Keratinocyte (primary cell): Measurements from ENCODE around the gene SHCBP1L. TPM values are rescaled to one million over a fixed set of nuclear protein-coding genes. Genes with fewer than 3 reads are reported as not detected.

ENCODE experiments used
- DNase-seq: peaks from one replicate; pipeline ENCODE4 v3.0.0-alpha.2; 2011; ENCODE audit warnings: low read depth, missing footprints, low spot score
- FAIRE-seq: peaks from 2 replicates; lab custom pipeline; 2011; peaks lifted over from hg19 to GRCh38; lab: Jason Lieb, UNC
- H2AFZ ChIP-seq: 2 replicates; pipeline ENCODE4 v1.6.0; 2012; ENCODE audit warnings: low read length, control low read depth, inconsistent platforms; ENCODE audit not compliant: control insufficient read depth
- H3K27ac ChIP-seq: 2 replicates; pipeline ENCODE4 v1.5.1; 2011; ENCODE audit warnings: low read length; ENCODE audit not compliant: control insufficient read depth, insufficient read depth
- H3K27me3 ChIP-seq: 3 replicates; pipeline ENCODE4 v1.6.0; 2011; ENCODE audit warnings: low read length; ENCODE audit not compliant: control insufficient read depth, insufficient read depth; ENCODE audit errors: extremely low read depth
- H3K36me3 ChIP-seq, 2 experiments: 2 replicates in 1 of 2; 3 replicates in 1 of 2; pipeline ENCODE4 v1.5.1; 2011; ENCODE audit warnings: low read length in 2 of 2, mild to moderate bottlenecking in 1 of 2; ENCODE audit not compliant: control insufficient read depth in 2 of 2, insufficient read depth in 2 of 2; ENCODE audit errors: extremely low read depth in 1 of 2
- H3K4me1 ChIP-seq: 3 replicates; pipeline ENCODE4 v1.5.1; 2011; ENCODE audit warnings: low read length; ENCODE audit not compliant: control insufficient read depth, insufficient read depth; ENCODE audit errors: extremely low read depth
- H3K4me2 ChIP-seq: 3 replicates; pipeline ENCODE4 v1.6.0; 2011; ENCODE audit warnings: low read depth, low read length; ENCODE audit not compliant: control insufficient read depth, insufficient read depth; ENCODE audit errors: extremely low read depth
- H3K4me3 ChIP-seq, 3 experiments: fragments of 200-600 bp in 1 of 3; sonication (generic) in 1 of 3; 2 replicates in 2 of 3; 3 replicates in 1 of 3; pipeline ENCODE4 v1.5.1; 2011 to 2016; ENCODE audit warnings: low read length in 3 of 3, mild to moderate bottlenecking in 3 of 3, control low read depth in 2 of 3, inconsistent platforms in 1 of 3, low read depth in 1 of 3, mixed read lengths in 1 of 3, mixed run types in 1 of 3, moderate library complexity in 1 of 3; ENCODE audit not compliant: control insufficient read depth in 2 of 3, insufficient read depth in 2 of 3; ENCODE audit errors: extremely low read depth in 1 of 3
- H3K79me2 ChIP-seq: 2 replicates; pipeline ENCODE4 v1.6.0; 2012; ENCODE audit warnings: low read length; ENCODE audit not compliant: control insufficient read depth, insufficient read depth
- H3K9ac ChIP-seq: 3 replicates; pipeline ENCODE4 v1.6.0; 2011; ENCODE audit warnings: low read length; ENCODE audit not compliant: control insufficient read depth, insufficient read depth; ENCODE audit errors: extremely low read depth
- H3K9me1 ChIP-seq: 3 replicates; pipeline ENCODE4 v1.6.0; 2011; ENCODE audit warnings: low read length; ENCODE audit not compliant: control insufficient read depth, insufficient read depth; ENCODE audit errors: extremely low read depth
- H3K9me3 ChIP-seq: 2 replicates; pipeline ENCODE4 v1.5.1; 2012; ENCODE audit warnings: low read depth, low read length; ENCODE audit not compliant: control insufficient read depth
- H4K20me1 ChIP-seq: 3 replicates; pipeline ENCODE4 v1.6.0; 2011; ENCODE audit warnings: low read length; ENCODE audit not compliant: control insufficient read depth, insufficient read depth; ENCODE audit errors: extremely low read depth
- EZH2 ChIP-seq: IDR thresholded peaks from one replicate; pipeline ENCODE4 v1.6.1; 2012; ENCODE audit warnings: inconsistent platforms, mild to moderate bottlenecking, low read length, moderate library complexity
- dilution Hi-C: fragments of 300-500 bp; cut with MboI; formaldehyde crosslinking; loops from one replicate; pipeline ENCODE4 v1.7.0; 2020; ENCODE audit warnings: low sequenced_read_pairs; ENCODE audit not compliant: extremely low pct_ligation_motif_present
- polyA plus RNA-seq, 5 experiments: library from polyadenylated mRNA; depleted of rRNA in 3 of 5; stranded (reverse) in 3 of 5; stranded (forward) in 1 of 5; unstranded in 1 of 5; fragments of >200 nt; gene quantifications; 1 replicate in 1 of 5; 2 replicates in 3 of 5; 3 replicates in 1 of 5; pipeline versions ENCODE4 v1.2.1 to v1.2.3, GENCODE V29; 2011 to 2012; ENCODE audit warnings: missing spikeins in 2 of 5, low read depth in 1 of 5, low replicate concordance in 1 of 5
- TF ChIP-seq, protein P1 (sequence below), 3 experiments: IDR thresholded peaks in 1 of 3; conservative IDR thresholded peaks in 1 of 3; optimal IDR thresholded peaks in 1 of 3; 2 replicates in 2 of 3; 3 replicates in 1 of 3; pipeline versions ENCODE3 to v1.5.1; 2011; ENCODE audit warnings: low read length in 3 of 3, mild to moderate bottlenecking in 3 of 3, moderate library complexity in 2 of 3, control low read depth in 1 of 3, inconsistent platforms in 1 of 3; ENCODE audit not compliant: insufficient read depth in 2 of 3; ENCODE audit errors: extremely low read depth in 1 of 3

SHCBP1L gene
- polyA plus RNA-seq, 1 donor (not counting 4 experiments of a cell fraction or from before 2014, with no cell fraction given) = not detected

DNA sequence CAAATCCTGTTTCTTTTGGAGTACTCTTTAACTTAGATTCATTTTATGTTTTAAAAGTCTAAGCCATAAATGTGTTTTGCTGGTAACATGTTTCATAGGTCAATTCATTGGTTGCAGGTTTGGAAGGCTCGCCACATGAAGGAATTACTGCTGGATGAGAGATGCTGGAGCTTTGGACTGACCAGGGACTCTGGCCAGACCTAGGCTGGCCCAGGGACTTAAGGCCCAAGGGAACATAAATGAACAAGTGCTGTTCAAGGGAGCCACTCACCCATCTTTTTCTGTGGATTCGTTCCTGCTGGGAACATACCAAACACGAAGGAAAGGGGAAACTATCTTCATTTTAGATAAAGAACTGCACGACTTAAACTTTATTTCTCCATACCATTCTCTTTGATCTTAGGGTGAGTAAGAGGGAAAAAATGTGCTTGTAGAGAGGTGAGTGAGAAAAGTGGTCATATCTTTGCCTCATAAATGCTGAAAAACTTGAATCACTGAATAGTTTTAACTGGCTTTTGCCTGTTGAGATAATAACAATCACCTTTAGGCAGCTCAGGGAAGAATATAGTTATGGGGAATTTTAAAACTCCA lies 15.3 kb upstream of the SHCBP1L start:
- Histone ChIP-seq H2AFZ (peak overlapping the region; percentile 27), H3K4me1 (peaks cover 22% of the 10 kb centered on the region), H3K9me3 (no peaks in the 10 kb centered on the region), H3K4me2 (peak overlapping the region; percentile 58), H3K27me3 (no peaks in the 10 kb centered on the region), H3K36me3 (no peaks in the 10 kb centered on the region), H3K9ac (no peak overlapping the region), H3K79me2 (no peaks in the 10 kb centered on the region), H4K20me1 (no peaks in the 10 kb centered on the region), H3K4me3 (peak overlapping the region in 1 of 3 experiments; percentile 32), H3K9me1 (peaks cover 2% of the 10 kb centered on the region), H3K27ac (no peak overlapping the region)
- TF ChIP-seq EZH2 = no peak
- TF ChIP-seq, protein P1, sequence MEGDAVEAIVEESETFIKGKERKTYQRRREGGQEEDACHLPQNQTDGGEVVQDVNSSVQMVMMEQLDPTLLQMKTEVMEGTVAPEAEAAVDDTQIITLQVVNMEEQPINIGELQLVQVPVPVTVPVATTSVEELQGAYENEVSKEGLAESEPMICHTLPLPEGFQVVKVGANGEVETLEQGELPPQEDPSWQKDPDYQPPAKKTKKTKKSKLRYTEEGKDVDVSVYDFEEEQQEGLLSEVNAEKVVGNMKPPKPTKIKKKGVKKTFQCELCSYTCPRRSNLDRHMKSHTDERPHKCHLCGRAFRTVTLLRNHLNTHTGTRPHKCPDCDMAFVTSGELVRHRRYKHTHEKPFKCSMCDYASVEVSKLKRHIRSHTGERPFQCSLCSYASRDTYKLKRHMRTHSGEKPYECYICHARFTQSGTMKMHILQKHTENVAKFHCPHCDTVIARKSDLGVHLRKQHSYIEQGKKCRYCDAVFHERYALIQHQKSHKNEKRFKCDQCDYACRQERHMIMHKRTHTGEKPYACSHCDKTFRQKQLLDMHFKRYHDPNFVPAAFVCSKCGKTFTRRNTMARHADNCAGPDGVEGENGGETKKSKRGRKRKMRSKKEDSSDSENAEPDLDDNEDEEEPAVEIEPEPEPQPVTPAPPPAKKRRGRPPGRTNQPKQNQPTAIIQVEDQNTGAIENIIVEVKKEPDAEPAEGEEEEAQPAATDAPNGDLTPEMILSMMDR (optimal IDR thresholded peaks at IDR 0.05 in 1 of 3, IDR thresholded peaks at IDR 0.05 in 1 of 3, conservative IDR thresholded peaks at IDR 0.05 in 1 of 3; ENCODE audit: extremely low read depth in 1 of 3, insufficient read depth in 2 of 3, low read length in 3 of 3) = no peak
- DNase-seq (peak; percentile 19), FAIRE-seq (peak; percentile 51)
- dilution Hi-C loops = no loop called here

DNA sequence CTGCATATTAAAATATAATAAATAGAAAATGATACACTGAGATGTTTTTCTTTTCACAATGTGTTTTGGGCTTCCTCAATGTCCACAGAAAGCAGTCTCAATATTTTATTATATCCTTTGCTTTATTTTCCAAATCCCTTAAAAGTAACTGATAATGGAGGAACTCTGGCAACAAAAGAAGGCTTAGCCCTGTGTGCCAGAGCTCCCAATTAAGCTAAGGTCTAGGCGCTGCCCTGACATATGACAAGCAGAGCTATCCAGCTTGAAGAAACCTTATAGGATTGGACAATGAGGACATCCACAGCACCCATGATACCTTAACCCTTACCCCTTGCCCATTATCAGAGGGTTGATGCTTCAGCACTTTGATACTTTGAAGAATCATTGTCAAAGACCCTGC lies 12.9 kb upstream of the SHCBP1L start:
- Histone ChIP-seq H4K20me1 (no peaks in the 10 kb centered on the region), H3K27ac (no peak overlapping the region), H3K27me3 (no peaks in the 10 kb centered on the region), H3K9me3 (no peaks in the 10 kb centered on the region), H3K4me1 (peaks cover 27% of the 10 kb centered on the region), H3K4me3 (no peak overlapping the region), H3K9ac (no peak overlapping the region), H3K9me1 (peaks cover 2% of the 10 kb centered on the region), H3K4me2 (no peak overlapping the region), H3K79me2 (no peaks in the 10 kb centered on the region), H2AFZ (no peak overlapping the region), H3K36me3 (no peaks in the 10 kb centered on the region)
- FAIRE-seq (no peak), DNase-seq (no peak)
- dilution Hi-C loops = no loop called here
- TF ChIP-seq EZH2 = no peak
- TF ChIP-seq, protein P1 (optimal IDR thresholded peaks at IDR 0.05 in 1 of 3, IDR thresholded peaks at IDR 0.05 in 1 of 3, conservative IDR thresholded peaks at IDR 0.05 in 1 of 3; ENCODE audit: extremely low read depth in 1 of 3, insufficient read depth in 2 of 3, low read length in 3 of 3) = no peak
